ENCODE data around the gene BCO1. TPM values are rescaled to one million over a fixed set of nuclear protein-coding genes. Genes with fewer than 3 reads are reported as not detected.
A peak's percentile ranks its signal among the peaks of the same experiment; 100 is the strongest.

Gene BCO1
- total RNA-seq, 1 donor = not detected

GRCh38 chr16:81229811-81230210 lies 8.7 kb upstream of the BCO1 start:
- no peak for TF ChIP-seq CTCF (IDR thresholded peaks at IDR 0.05; ENCODE audit: extremely low read depth, low read depth, low read length)
- DNase-seq (ENCODE audit: insufficient read length, low spot score, missing footprints) = no peak
- Histone ChIP-seq H3K4me3 (ENCODE audit: insufficient read depth, low read length) (no peak overlapping the region), H3K36me3 (ENCODE audit: insufficient read depth, low read length) (no peaks in the 10 kb centered on the region), H4K20me1 (ENCODE audit: insufficient read depth, low read length) (no peaks in the 10 kb centered on the region), H3K4me1 (ENCODE audit: insufficient read depth, low read length) (no peaks in the 10 kb centered on the region), H2AFZ (ENCODE audit: low read length) (no peak overlapping the region), H3K9me3 (ENCODE audit: low read depth, low read length) (no peaks in the 10 kb centered on the region), H3K27me3 (ENCODE audit: insufficient read depth, low read length) (peaks cover 5% of the 10 kb centered on the region), H3K4me2 (ENCODE audit: insufficient read depth, low read length) (no peak overlapping the region), H3K79me2 (ENCODE audit: insufficient read depth, low read length) (no peaks in the 10 kb centered on the region), H3K27ac (ENCODE audit: low read depth, low read length) (no peak overlapping the region)

GRCh38 chr16:81231014-81231413 lies 7.5 kb upstream of the BCO1 start:
- Histone ChIP-seq H3K4me2 (ENCODE audit: insufficient read depth, low read length) (no peak overlapping the region), H3K36me3 (ENCODE audit: insufficient read depth, low read length) (no peaks in the 10 kb centered on the region), H3K27ac (ENCODE audit: low read depth, low read length) (no peak overlapping the region), H3K4me3 (ENCODE audit: insufficient read depth, low read length) (no peak overlapping the region), H4K20me1 (ENCODE audit: insufficient read depth, low read length) (no peaks in the 10 kb centered on the region), H3K9me3 (ENCODE audit: low read depth, low read length) (no peaks in the 10 kb centered on the region), H2AFZ (ENCODE audit: low read length) (no peak overlapping the region), H3K4me1 (ENCODE audit: insufficient read depth, low read length) (no peaks in the 10 kb centered on the region), H3K27me3 (ENCODE audit: insufficient read depth, low read length) (peaks cover 5% of the 10 kb centered on the region), H3K79me2 (ENCODE audit: insufficient read depth, low read length) (no peaks in the 10 kb centered on the region)
- no peak for DNase-seq (ENCODE audit: insufficient read length, low spot score, missing footprints)
- TF ChIP-seq CTCF (IDR thresholded peaks at IDR 0.05; ENCODE audit: extremely low read depth, low read depth, low read length) = no peak

- Histone ChIP-seq H2AFZ (ENCODE audit: low read length) (no peak overlapping the region), H3K79me2 (ENCODE audit: insufficient read depth, low read length) (no peaks in the 10 kb centered on the region), H3K36me3 (ENCODE audit: insufficient read depth, low read length) (no peaks in the 10 kb centered on the region), H3K27ac (ENCODE audit: low read depth, low read length) (no peak overlapping the region), H3K4me1 (ENCODE audit: insufficient read depth, low read length) (no peaks in the 10 kb centered on the region), H4K20me1 (ENCODE audit: insufficient read depth, low read length) (no peaks in the 10 kb centered on the region), H3K4me3 (ENCODE audit: insufficient read depth, low read length) (no peak overlapping the region), H3K4me2 (ENCODE audit: insufficient read depth, low read length) (no peak overlapping the region), H3K9me3 (ENCODE audit: low read depth, low read length) (no peaks in the 10 kb centered on the region), H3K27me3 (ENCODE audit: insufficient read depth, low read length) (peaks cover 5% of the 10 kb centered on the region)
- no peak for DNase-seq (ENCODE audit: insufficient read length, low spot score, missing footprints)
- no peak for TF ChIP-seq CTCF (IDR thresholded peaks at IDR 0.05; ENCODE audit: extremely low read depth, low read depth, low read length)
Measured at GRCh38 chr16:81232740-81233367, 5.6 kb upstream of the BCO1 start.

- Histone ChIP-seq H3K9me3 (ENCODE audit: low read depth, low read length) (no peaks in the 10 kb centered on the region), H3K36me3 (ENCODE audit: insufficient read depth, low read length) (no peaks in the 10 kb centered on the region), H3K4me3 (ENCODE audit: insufficient read depth, low read length) (no peak overlapping the region), H3K4me1 (ENCODE audit: insufficient read depth, low read length) (peaks cover 3% of the 10 kb centered on the region), H3K4me2 (ENCODE audit: insufficient read depth, low read length) (no peak overlapping the region), H4K20me1 (ENCODE audit: insufficient read depth, low read length) (no peaks in the 10 kb centered on the region), H3K27me3 (ENCODE audit: insufficient read depth, low read length) (no peaks in the 10 kb centered on the region), H2AFZ (ENCODE audit: low read length) (no peak overlapping the region), H3K27ac (ENCODE audit: low read depth, low read length) (no peak overlapping the region), H3K79me2 (ENCODE audit: insufficient read depth, low read length) (no peaks in the 10 kb centered on the region)
- peak; percentile 17 for DNase-seq (ENCODE audit: insufficient read length, low spot score, missing footprints)
- no peak for TF ChIP-seq CTCF (IDR thresholded peaks at IDR 0.05; ENCODE audit: extremely low read depth, low read depth, low read length)
Measured at GRCh38 chr16:81237282-81237681, 1.2 kb upstream of the BCO1 start.

Measured in osteoblast (primary cell).